Measurements from ENCODE around the gene CPNE1.

CPNE1 gene

GRCh38 chr20:35648836-35649235 is 15.9 kb downstream of the CPNE1 start:
- TF ChIP-seq CTCF (IDR thresholded peaks at IDR 0.05; ENCODE audit: low read depth, low read length, missing control alignments) = no peak
- in situ Hi-C loops (cut with HindIII; ENCODE audit: low sequenced_read_pairs) = no loop called here
- DNase-seq (ENCODE audit: low read depth) = no peak
- no peak overlapping the region for H3K4me3 ChIP-seq (ENCODE audit: low read depth, low read length)

- H3K4me3 ChIP-seq (ENCODE audit: low read depth, low read length) = no peak overlapping the region
- in situ Hi-C loops (cut with HindIII; ENCODE audit: low sequenced_read_pairs) = no loop called here
- DNase-seq (ENCODE audit: low read depth) = no peak
- no peak for TF ChIP-seq CTCF (IDR thresholded peaks at IDR 0.05; ENCODE audit: low read depth, low read length, missing control alignments)
These were observed 19.9 kb downstream of the CPNE1 start for GRCh38 chr20:35644806-35645205.

GRCh38 chr20:35643045-35643444 is 21.7 kb downstream of the CPNE1 start:
- no peak for DNase-seq (ENCODE audit: low read depth)
- no peak for TF ChIP-seq CTCF (IDR thresholded peaks at IDR 0.05; ENCODE audit: low read depth, low read length, missing control alignments)
- in situ Hi-C loops (cut with HindIII; ENCODE audit: low sequenced_read_pairs) = no loop called here
- no peak overlapping the region for H3K4me3 ChIP-seq (ENCODE audit: low read depth, low read length)

GRCh38 chr20:35641743-35642142 is 23.0 kb downstream of the CPNE1 start:
- no peak for TF ChIP-seq CTCF (IDR thresholded peaks at IDR 0.05; ENCODE audit: low read depth, low read length, missing control alignments)
- DNase-seq (ENCODE audit: low read depth) = no peak
- no peak overlapping the region for H3K4me3 ChIP-seq (ENCODE audit: low read depth, low read length)
- in situ Hi-C loops (cut with HindIII; ENCODE audit: low sequenced_read_pairs) = no loop called here

GRCh38 chr20:35640724-35641123 is 24.0 kb downstream of the CPNE1 start:
- in situ Hi-C loops (cut with HindIII; ENCODE audit: low sequenced_read_pairs) = no loop called here
- no peak for DNase-seq (ENCODE audit: low read depth)
- H3K4me3 ChIP-seq (ENCODE audit: low read depth, low read length) = no peak overlapping the region
- no peak for TF ChIP-seq CTCF (IDR thresholded peaks at IDR 0.05; ENCODE audit: low read depth, low read length, missing control alignments)

- in situ Hi-C loops (cut with HindIII; ENCODE audit: low sequenced_read_pairs) = no loop called here
- no peak overlapping the region for H3K4me3 ChIP-seq (ENCODE audit: low read depth, low read length)
- no peak for DNase-seq (ENCODE audit: low read depth)
- no peak for TF ChIP-seq CTCF (IDR thresholded peaks at IDR 0.05; ENCODE audit: low read depth, low read length, missing control alignments)
These were observed 25.9 kb downstream of the CPNE1 start for GRCh38 chr20:35638751-35639150.

- H3K4me3 ChIP-seq (ENCODE audit: low read depth, low read length) = no peak overlapping the region
- TF ChIP-seq CTCF (IDR thresholded peaks at IDR 0.05; ENCODE audit: low read depth, low read length, missing control alignments) = no peak
- in situ Hi-C loops (cut with HindIII; ENCODE audit: low sequenced_read_pairs) = no loop called here
- DNase-seq (ENCODE audit: low read depth) = no peak
These were observed 27.4 kb downstream of the CPNE1 start for GRCh38 chr20:35637276-35637675.
